Measurements from ENCODE around the gene WDR45. TPM values are rescaled to one million over a fixed set of nuclear protein-coding genes. Genes with fewer than 3 reads are reported as not detected.
A peak's percentile ranks its signal among the peaks of the same experiment; 100 is the strongest.

The WDR45 gene
- total RNA-seq, 4 donors from 2014 or later: 64.2 to 133 (median 86.9) TPM

DNA sequence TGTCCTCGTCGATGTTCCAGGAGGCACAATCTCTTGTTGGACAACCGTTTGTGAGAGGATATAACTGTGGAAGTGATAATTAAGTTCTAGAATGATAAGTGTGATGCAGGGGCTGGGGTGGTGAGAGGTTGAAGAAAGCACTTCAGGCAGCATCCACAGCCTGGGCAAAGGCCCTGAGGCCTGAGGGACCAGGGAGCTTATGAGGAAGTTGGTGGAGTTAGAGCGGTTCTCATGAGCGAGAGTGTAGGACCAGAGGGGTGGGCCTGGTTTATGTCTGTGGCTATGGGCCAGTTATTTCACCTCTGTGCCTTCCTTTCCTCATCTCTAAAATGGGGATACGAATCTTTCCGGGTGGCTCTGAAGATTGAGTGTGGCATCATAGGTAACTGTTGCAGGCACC lies 18.2 kb downstream of the WDR45 start:
- no peak for DNase-seq
- Histone ChIP-seq H3K4me1 (no peaks in the 10 kb centered on the region), H3K36me3 (no peaks in the 10 kb centered on the region), H3K27me3 (no peaks in the 10 kb centered on the region), H3K9me3 (no peaks in the 10 kb centered on the region), H3K4me3 (no peak overlapping the region), H3K27ac (peak overlapping the region in 1 of 4 donors; percentile 55)
- no peak for TF ChIP-seq POLR2A (IDR thresholded peaks at IDR 0.05)
- TF ChIP-seq, protein P1, sequence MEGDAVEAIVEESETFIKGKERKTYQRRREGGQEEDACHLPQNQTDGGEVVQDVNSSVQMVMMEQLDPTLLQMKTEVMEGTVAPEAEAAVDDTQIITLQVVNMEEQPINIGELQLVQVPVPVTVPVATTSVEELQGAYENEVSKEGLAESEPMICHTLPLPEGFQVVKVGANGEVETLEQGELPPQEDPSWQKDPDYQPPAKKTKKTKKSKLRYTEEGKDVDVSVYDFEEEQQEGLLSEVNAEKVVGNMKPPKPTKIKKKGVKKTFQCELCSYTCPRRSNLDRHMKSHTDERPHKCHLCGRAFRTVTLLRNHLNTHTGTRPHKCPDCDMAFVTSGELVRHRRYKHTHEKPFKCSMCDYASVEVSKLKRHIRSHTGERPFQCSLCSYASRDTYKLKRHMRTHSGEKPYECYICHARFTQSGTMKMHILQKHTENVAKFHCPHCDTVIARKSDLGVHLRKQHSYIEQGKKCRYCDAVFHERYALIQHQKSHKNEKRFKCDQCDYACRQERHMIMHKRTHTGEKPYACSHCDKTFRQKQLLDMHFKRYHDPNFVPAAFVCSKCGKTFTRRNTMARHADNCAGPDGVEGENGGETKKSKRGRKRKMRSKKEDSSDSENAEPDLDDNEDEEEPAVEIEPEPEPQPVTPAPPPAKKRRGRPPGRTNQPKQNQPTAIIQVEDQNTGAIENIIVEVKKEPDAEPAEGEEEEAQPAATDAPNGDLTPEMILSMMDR (IDR thresholded peaks at IDR 0.05): no peak

- peak in 1 of 2 donors; percentile 33 for TF ChIP-seq POLR2A (IDR thresholded peaks at IDR 0.05)
- TF ChIP-seq, protein P1 (IDR thresholded peaks at IDR 0.05): no peak
- H3K27ac ChIP-seq: peak overlapping the region in 2 of 4 donors; percentile 27 to 55
Observed at GRCh38 chrX:49060914-49061313, 18.8 kb downstream of the WDR45 start.

DNA sequence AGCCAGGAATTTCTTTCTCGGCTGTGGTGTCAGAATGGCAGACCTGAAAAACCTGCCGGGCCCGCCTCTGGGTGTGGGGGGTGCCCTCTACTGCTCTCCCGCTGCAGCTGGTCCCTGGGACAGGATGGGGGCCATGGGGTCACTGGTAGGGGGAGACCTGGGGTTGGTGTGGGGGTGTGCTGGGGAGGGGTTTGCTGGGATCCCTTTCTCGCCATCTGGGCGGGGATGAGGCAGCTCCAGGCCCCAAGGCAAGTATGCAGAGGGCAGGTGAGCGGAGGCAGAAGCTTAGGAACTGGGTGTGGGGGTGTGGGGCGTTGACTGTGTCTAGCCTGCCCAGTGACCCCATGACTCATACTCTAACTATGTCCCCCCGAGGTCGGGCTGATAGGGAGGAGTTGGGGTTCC lies 20.0 kb downstream of the WDR45 start:
- DNase-seq: peak in 2 of 3 donors; percentile 58 to 71
- Histone ChIP-seq H3K27ac (peak overlapping the region in 3 of 4 donors; percentile 59 to 86 (median 72)), H3K4me1 (no peaks in the 10 kb centered on the region), H3K27me3 (no peaks in the 10 kb centered on the region), H3K4me3 (peak overlapping the region in 3 of 4 donors; percentile 15 to 59 (median 48)), H3K9me3 (no peaks in the 10 kb centered on the region), H3K36me3 (no peaks in the 10 kb centered on the region)
- peak in 1 of 2 donors; percentile 60 for TF ChIP-seq POLR2A (IDR thresholded peaks at IDR 0.05)
- TF ChIP-seq, protein P1 (IDR thresholded peaks at IDR 0.05): no peak

More at GRCh38 chrX:49060914-49061313, 18.8 kb downstream of the WDR45 start:
- no peak overlapping the region for H3K4me3 ChIP-seq
- peak in 1 of 3 donors; percentile 57 for DNase-seq
- no peaks in the 10 kb centered on the region for H3K4me1 ChIP-seq
- H3K9me3 ChIP-seq: no peaks in the 10 kb centered on the region
- no peaks in the 10 kb centered on the region for H3K27me3 ChIP-seq
- H3K36me3 ChIP-seq: no peaks in the 10 kb centered on the region

- peak overlapping the region in 3 of 4 donors; percentile 59 to 86 (median 72) for H3K27ac ChIP-seq
- TF ChIP-seq, protein P1 (IDR thresholded peaks at IDR 0.05): no peak
- TF ChIP-seq POLR2A (IDR thresholded peaks at IDR 0.05): no peak
- no peaks in the 10 kb centered on the region for H3K9me3 ChIP-seq
- peak overlapping the region in 3 of 4 donors; percentile 15 to 59 (median 48) for H3K4me3 ChIP-seq
- no peak for DNase-seq
- no peaks in the 10 kb centered on the region for H3K27me3 ChIP-seq
- no peaks in the 10 kb centered on the region for H3K36me3 ChIP-seq
- H3K4me1 ChIP-seq: no peaks in the 10 kb centered on the region
Observed at GRCh38 chrX:49059201-49059600, 20.5 kb downstream of the WDR45 start.

DNA sequence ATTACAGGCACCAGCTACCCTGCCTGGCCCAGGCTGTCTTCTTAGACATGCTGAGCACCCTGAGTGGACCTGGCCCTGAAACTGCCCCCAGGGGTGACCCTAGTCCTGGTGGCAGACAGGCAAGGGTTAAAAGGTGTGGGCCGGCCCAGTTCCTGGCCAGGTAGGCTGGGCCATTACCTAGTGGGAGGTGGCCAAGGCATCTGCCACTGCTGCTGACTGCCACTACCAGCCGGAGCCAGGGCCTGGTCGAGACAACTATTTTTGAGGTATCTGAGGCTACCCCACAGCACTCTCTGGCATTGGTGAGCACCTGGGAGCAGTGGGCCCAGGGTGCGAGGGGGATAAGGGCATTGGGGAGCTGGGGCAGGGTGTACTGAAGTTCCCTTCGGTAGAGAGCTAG lies 20.9 kb downstream of the WDR45 start, which contains the start of gene CCDC120:
CCDC120 (plus strand) TSS at position 206 of the 400 bp plus-strand sequence. CDS start 3,043 bp downstream, outside the sequence.
- Histone ChIP-seq H3K36me3 (no peaks in the 10 kb centered on the region), H3K9me3 (no peaks in the 10 kb centered on the region), H3K27ac (peak within 1 kb of the TSS in 3 of 4 donors; percentile 59 to 86 (median 72)), H3K4me3 (peak within 1 kb of the TSS in 3 of 4 donors; percentile 15 to 59 (median 48)), H3K27me3 (no peaks in the 10 kb centered on the region), H3K4me1 (no peaks in the 10 kb centered on the region)
- peak; percentile 46 to 70 for TF ChIP-seq POLR2A (IDR thresholded peaks at IDR 0.05)
- TF ChIP-seq, protein P1 (IDR thresholded peaks at IDR 0.05): no peak
- DNase-seq: peak in 2 of 3 donors; percentile 62 to 67

All from Peyer's patch (tissue), 4 donors.